Measurements from ENCODE around the gene SLC12A1. TPM values are rescaled to one million over a fixed set of nuclear protein-coding genes. Genes with fewer than 3 reads are reported as not detected.

SLC12A1 gene
- total RNA-seq, 1 experiment from 2014 or later, result not detected

DNA sequence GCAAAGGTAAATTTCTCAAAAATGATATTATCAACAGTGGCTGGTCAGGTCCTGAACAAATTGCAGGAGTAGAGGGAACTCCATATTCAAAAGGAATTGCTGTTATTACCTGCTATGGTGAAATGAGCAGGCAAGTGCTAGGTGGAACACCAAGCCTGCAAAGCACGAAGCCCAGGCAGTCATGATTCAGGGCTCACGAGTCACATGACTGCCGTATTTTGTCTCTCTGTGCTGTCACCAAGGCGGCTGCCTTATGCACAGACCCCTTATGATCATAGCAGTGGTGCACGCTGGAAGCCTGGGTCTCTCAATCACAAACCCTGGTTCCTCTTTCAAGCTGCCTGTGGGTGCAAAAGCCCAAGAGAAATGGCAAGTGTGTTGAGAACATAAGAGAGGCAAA is 24.4 kb downstream of the SLC12A1 start:
- no peak for ATAC-seq
- H3K4me1 ChIP-seq (ENCODE audit: control insufficient read depth, insufficient read depth, low read length), result no peaks in the 10 kb centered on the region
- intact Hi-C loops (cut with micrococcal nuclease; ENCODE audit: unreplicated experiment) (no loop called here), in situ Hi-C loops (cut with HindIII; ENCODE audit: low pct_unique_long_range_greater_than_20kb, low sequenced_read_pairs) (no loop called here)
- H3K27ac ChIP-seq (ENCODE audit: low read length), result no peak overlapping the region
- DNase-seq (ENCODE audit: low read depth, low spot score), result no peak
- TF ChIP-seq SIN3A (IDR thresholded peaks at IDR 0.05; ENCODE audit: borderline replicate concordance, insufficient read depth, low read depth, low read length) (no peak), TCF7L2 (IDR thresholded peaks at IDR 0.05; ENCODE audit: low read depth, low read length) (no peak), POLR2AphosphoS5 (IDR thresholded peaks at IDR 0.05; ENCODE audit: low read depth, low read length) (no peak)
- TF ChIP-seq, protein P1, sequence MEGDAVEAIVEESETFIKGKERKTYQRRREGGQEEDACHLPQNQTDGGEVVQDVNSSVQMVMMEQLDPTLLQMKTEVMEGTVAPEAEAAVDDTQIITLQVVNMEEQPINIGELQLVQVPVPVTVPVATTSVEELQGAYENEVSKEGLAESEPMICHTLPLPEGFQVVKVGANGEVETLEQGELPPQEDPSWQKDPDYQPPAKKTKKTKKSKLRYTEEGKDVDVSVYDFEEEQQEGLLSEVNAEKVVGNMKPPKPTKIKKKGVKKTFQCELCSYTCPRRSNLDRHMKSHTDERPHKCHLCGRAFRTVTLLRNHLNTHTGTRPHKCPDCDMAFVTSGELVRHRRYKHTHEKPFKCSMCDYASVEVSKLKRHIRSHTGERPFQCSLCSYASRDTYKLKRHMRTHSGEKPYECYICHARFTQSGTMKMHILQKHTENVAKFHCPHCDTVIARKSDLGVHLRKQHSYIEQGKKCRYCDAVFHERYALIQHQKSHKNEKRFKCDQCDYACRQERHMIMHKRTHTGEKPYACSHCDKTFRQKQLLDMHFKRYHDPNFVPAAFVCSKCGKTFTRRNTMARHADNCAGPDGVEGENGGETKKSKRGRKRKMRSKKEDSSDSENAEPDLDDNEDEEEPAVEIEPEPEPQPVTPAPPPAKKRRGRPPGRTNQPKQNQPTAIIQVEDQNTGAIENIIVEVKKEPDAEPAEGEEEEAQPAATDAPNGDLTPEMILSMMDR (IDR thresholded peaks at IDR 0.05), result no peak
- TF ChIP-seq, protein P2, sequence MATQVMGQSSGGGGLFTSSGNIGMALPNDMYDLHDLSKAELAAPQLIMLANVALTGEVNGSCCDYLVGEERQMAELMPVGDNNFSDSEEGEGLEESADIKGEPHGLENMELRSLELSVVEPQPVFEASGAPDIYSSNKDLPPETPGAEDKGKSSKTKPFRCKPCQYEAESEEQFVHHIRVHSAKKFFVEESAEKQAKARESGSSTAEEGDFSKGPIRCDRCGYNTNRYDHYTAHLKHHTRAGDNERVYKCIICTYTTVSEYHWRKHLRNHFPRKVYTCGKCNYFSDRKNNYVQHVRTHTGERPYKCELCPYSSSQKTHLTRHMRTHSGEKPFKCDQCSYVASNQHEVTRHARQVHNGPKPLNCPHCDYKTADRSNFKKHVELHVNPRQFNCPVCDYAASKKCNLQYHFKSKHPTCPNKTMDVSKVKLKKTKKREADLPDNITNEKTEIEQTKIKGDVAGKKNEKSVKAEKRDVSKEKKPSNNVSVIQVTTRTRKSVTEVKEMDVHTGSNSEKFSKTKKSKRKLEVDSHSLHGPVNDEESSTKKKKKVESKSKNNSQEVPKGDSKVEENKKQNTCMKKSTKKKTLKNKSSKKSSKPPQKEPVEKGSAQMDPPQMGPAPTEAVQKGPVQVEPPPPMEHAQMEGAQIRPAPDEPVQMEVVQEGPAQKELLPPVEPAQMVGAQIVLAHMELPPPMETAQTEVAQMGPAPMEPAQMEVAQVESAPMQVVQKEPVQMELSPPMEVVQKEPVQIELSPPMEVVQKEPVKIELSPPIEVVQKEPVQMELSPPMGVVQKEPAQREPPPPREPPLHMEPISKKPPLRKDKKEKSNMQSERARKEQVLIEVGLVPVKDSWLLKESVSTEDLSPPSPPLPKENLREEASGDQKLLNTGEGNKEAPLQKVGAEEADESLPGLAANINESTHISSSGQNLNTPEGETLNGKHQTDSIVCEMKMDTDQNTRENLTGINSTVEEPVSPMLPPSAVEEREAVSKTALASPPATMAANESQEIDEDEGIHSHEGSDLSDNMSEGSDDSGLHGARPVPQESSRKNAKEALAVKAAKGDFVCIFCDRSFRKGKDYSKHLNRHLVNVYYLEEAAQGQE (IDR thresholded peaks at IDR 0.05; ENCODE audit: insufficient read depth in 1 of 2, low read depth in 2 of 2, low read length in 1 of 2), result no peak
- H3K9me3 ChIP-seq (ENCODE audit: control insufficient read depth, insufficient read depth, low read depth, low read length), result no peaks in the 10 kb centered on the region
- peaks cover 3% of the 10 kb centered on the region for H3K27me3 ChIP-seq (ENCODE audit: control insufficient read depth, insufficient read depth, low read length)
- CTCF ChIA-PET, result no interaction called here
- BruUV-seq (replicated peaks), result no TSS peak
- H3K36me3 ChIP-seq (ENCODE audit: control insufficient read depth, insufficient read depth, low read length), result no peaks in the 10 kb centered on the region
- POLR2A ChIA-PET, result no interaction called here
- no peak overlapping the region for H3K4me3 ChIP-seq (ENCODE audit: low read depth in 2 of 2, low read length in 2 of 2)

DNA sequence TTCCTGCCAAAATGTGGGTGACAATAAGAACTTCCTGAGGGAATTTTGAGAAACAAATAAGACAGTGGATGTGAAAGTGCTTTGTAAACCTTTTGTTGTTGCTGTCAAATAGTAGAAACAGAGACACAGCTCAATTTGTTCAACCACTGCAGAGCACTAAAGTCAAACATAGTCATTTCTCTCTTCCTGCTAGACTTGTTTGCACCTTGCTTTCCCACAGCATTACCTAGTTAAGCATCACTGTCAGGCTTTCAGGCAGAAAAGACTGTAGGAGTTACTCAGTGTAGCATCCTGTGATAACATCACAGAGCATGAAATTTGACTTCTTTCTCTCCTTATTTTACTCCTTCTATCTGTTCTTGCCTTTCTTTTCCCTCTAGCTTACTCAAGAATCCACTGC is 27.1 kb downstream of the SLC12A1 start:
- ChIA-PET POLR2A (no interaction called here), CTCF (no interaction called here)
- Histone ChIP-seq H3K4me1 (ENCODE audit: control insufficient read depth, insufficient read depth, low read length) (no peaks in the 10 kb centered on the region), H3K9me3 (ENCODE audit: control insufficient read depth, insufficient read depth, low read depth, low read length) (no peaks in the 10 kb centered on the region), H3K4me3 (ENCODE audit: low read depth in 2 of 2, low read length in 2 of 2) (no peak overlapping the region), H3K27ac (ENCODE audit: low read length) (no peak overlapping the region), H3K36me3 (ENCODE audit: control insufficient read depth, insufficient read depth, low read length) (no peaks in the 10 kb centered on the region), H3K27me3 (ENCODE audit: control insufficient read depth, insufficient read depth, low read length) (no peaks in the 10 kb centered on the region)
- no peak for DNase-seq (ENCODE audit: low read depth, low spot score)
- no TSS peak for BruUV-seq (replicated peaks)
- TF ChIP-seq SIN3A (IDR thresholded peaks at IDR 0.05; ENCODE audit: borderline replicate concordance, insufficient read depth, low read depth, low read length) (no peak), POLR2AphosphoS5 (IDR thresholded peaks at IDR 0.05; ENCODE audit: low read depth, low read length) (no peak), TCF7L2 (IDR thresholded peaks at IDR 0.05; ENCODE audit: low read depth, low read length) (no peak)
- TF ChIP-seq, protein P2 (IDR thresholded peaks at IDR 0.05; ENCODE audit: insufficient read depth in 1 of 2, low read depth in 2 of 2, low read length in 1 of 2), result no peak
- TF ChIP-seq, protein P1 (IDR thresholded peaks at IDR 0.05), result no peak
- intact Hi-C loops (cut with micrococcal nuclease; ENCODE audit: unreplicated experiment) (no loop called here), in situ Hi-C loops (cut with HindIII; ENCODE audit: low pct_unique_long_range_greater_than_20kb, low sequenced_read_pairs) (no loop called here)
- ATAC-seq, result no peak

All from Panc1 (cell line).